HFFc6 (cell line): ENCODE results near the gene TMEM201. TPM values are rescaled to one million over a fixed set of nuclear protein-coding genes. Genes with fewer than 3 reads are reported as not detected.

Source experiments
- DNase-seq: peaks from one replicate; pipeline ENCODE4 v3.0.0-alpha.2; 2018
- H3K27ac Mint-ChIP-seq: 2 replicates; pipeline ENCODE4 v1.8.0; 2020; ENCODE audit warnings: mild to moderate bottlenecking, mixed read lengths
- H3K27me3 Mint-ChIP-seq: 2 replicates; pipeline ENCODE4 v1.8.0; 2021; ENCODE audit warnings: mild to moderate bottlenecking, moderate library complexity, mixed read lengths; ENCODE audit not compliant: insufficient read depth
- H3K36me3 Mint-ChIP-seq: 2 replicates; pipeline ENCODE4 v1.8.0; 2021; ENCODE audit warnings: low read depth, mixed read lengths
- H3K4me1 Mint-ChIP-seq: 2 replicates; pipeline ENCODE4 v1.8.0; 2020; ENCODE audit warnings: low read depth, mixed read lengths
- H3K4me3 Mint-ChIP-seq: 2 replicates; pipeline ENCODE4 v1.8.0; 2020; ENCODE audit warnings: mild to moderate bottlenecking, moderate library complexity, mixed read lengths
- H3K9me3 Mint-ChIP-seq: 2 replicates; pipeline ENCODE4 v1.8.0; 2020; ENCODE audit warnings: mild to moderate bottlenecking, mixed read lengths
- total RNA-seq, 6 experiments: library from RNA; stranded (reverse); fragmentation: NEBNext Ultra II Directional; extraction: Animal tissue kit (Norgen Biotek cat#: 25700); gene quantifications; 2 replicates in 1 of 6; 3 replicates in 5 of 6; pipeline ENCODE4 v1.2.3, GENCODE V29; 2021
- TF ChIP-seq, protein P1 (sequence below): fragments of 200-600 bp; sonication (generic); IDR thresholded peaks from 2 replicates; pipeline ENCODE4 v1.5.0; 2021; ENCODE audit warnings: antibody characterized with exemption, mild to moderate bottlenecking

TMEM201 gene
- total RNA-seq, 6 experiments from 2014 or later = 10.5 to 14.0 (median 11.2) TPM

DNA sequence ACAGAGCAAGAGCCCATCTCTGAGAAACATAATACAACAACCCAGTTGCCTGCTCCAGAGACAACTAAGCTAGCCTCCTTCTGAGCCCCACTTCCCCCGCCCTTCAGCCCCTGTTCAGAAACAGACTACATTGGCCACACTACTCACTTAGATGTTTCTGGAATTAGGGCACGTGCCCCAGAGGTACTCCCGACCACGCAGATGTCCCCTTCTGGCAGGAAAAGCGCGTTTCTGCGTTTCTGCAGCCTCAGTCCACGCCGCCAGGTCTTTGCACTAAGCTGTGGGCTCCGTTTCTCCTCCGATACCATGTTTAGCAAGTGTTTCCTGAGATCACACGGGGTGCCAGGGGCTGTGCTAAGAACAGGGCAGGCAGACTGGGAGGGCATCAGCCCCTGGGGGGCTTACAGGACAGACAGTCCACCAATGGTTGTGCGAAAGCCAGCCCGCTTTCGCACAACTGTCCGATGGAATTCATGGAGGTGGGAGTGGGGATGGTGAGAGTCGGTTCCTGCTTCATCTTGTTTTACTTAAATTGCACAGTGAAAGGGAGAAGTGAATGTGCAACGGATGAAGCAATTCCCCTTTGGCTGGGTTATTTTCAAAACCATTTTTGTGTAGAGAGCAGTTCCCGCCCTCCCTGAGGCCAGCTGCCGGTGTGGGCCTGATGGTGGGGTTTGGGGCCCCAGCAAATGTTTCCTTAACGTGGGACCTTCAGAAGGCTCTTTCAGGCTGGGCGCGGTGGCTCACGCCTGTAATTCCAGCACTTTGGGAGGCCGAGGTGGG lies 65.5 kb downstream of the TMEM201 start:
- TF ChIP-seq, protein P1, sequence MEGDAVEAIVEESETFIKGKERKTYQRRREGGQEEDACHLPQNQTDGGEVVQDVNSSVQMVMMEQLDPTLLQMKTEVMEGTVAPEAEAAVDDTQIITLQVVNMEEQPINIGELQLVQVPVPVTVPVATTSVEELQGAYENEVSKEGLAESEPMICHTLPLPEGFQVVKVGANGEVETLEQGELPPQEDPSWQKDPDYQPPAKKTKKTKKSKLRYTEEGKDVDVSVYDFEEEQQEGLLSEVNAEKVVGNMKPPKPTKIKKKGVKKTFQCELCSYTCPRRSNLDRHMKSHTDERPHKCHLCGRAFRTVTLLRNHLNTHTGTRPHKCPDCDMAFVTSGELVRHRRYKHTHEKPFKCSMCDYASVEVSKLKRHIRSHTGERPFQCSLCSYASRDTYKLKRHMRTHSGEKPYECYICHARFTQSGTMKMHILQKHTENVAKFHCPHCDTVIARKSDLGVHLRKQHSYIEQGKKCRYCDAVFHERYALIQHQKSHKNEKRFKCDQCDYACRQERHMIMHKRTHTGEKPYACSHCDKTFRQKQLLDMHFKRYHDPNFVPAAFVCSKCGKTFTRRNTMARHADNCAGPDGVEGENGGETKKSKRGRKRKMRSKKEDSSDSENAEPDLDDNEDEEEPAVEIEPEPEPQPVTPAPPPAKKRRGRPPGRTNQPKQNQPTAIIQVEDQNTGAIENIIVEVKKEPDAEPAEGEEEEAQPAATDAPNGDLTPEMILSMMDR = no peak
- Mint-ChIP-seq H3K9me3 (no peaks in the 10 kb centered on the region), H3K27ac (no peak overlapping the region), H3K4me3 (no peak overlapping the region), H3K4me1 (peaks cover 6% of the 10 kb centered on the region), H3K36me3 (no peaks in the 10 kb centered on the region), H3K27me3 (peaks cover 19% of the 10 kb centered on the region)
- DNase-seq = no peak

DNA sequence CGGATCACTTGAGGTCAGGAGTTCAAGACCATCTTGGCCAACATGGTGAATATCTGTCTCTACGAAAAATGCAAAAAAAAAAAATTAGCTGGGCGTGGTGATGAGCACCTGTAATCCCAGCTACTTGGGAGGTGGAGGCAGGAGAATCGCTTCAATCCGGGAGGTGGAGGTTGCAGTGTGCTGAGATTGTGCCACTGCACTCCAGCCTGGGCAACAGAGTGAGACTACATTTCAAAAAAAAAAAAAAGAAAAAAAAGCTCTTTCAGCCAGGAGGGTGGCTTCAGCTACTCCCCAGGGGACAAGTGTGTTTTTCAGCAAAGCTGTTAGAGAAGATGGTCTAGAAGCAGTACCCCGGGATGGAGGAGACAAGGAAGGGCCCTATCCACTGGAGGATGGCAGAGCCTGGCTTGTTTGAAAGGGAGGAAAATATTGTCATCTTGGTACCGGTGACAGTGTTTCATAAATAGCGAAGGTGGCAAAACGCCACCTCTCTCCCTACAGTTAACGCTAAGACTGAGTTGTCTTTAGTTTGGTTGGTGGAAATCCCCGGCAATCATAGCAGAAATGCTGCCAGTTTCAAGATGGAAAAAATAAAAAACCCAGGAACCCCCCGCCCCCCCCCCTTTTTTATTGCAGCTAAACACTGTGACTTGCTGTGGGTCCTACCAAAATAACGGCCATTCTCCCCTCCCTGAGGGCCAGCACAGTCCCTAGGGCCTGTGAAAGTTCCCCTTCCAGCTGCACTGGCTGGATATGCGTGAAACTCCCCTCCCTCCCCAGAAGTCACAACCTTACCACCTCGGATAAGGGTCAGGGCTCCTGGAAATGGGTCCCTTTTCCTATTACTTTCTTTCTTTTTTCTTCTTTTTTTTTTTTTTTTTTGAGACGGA lies 66.4 kb downstream of the TMEM201 start:
- Mint-ChIP-seq H3K9me3 (no peaks in the 10 kb centered on the region), H3K36me3 (no peaks in the 10 kb centered on the region), H3K27ac (no peak overlapping the region), H3K27me3 (peaks cover 12% of the 10 kb centered on the region), H3K4me1 (peaks cover 14% of the 10 kb centered on the region), H3K4me3 (no peak overlapping the region)
- TF ChIP-seq, protein P1 = no peak
- DNase-seq = no peak

DNA sequence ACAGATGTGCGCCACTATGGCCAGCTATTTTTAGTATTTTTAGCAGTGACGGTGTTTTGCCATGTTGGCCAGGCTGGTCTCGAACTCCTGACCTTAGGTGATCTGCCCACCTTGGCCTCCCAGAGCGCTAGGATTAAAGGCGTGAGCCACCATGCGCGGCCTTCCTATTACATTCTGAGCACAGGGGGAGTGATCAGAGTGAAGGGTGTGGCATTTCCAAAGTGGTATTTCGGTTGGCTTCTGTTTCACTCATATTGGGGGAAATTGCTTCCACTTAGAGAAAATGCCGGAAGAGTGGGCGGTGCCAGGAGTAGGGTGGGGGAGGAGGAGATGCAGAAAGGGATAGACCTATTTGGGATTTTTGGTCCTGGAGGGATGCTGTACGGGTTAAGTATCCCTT lies 67.1 kb downstream of the TMEM201 start:
- TF ChIP-seq, protein P1 = no peak
- no peak for DNase-seq
- Mint-ChIP-seq H3K9me3 (no peaks in the 10 kb centered on the region), H3K27me3 (peaks cover 6% of the 10 kb centered on the region; the same call in 1 of the 2 replicates), H3K4me3 (no peak overlapping the region), H3K36me3 (no peaks in the 10 kb centered on the region), H3K27ac (no peak overlapping the region), H3K4me1 (peaks cover 18% of the 10 kb centered on the region)

DNA sequence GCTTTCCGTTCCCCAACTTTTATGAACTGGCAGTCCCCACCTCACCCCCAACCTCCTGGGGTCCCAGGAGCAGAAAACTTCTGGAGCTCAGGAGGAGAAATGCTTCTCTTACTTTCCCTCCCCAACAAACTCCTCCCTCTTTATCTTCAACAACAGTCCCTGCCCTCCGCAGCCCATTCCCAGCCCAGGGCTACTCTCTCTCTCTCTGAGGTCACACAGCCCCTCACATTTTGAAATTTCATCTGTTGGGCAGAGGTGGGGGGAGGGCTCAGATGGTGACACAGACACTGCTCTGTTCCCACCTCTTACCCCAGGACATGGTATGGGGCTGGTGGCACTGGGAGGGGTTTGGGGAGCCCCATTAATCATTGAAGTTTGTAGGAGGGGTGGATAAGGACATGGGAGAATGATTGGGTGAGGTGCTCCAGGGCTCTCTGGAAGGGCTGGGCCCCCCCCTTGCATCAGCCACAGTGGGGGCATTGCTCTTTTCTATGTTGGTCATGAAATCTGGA lies 68.9 kb downstream of the TMEM201 start:
- H3K9me3 Mint-ChIP-seq = no peaks in the 10 kb centered on the region
- no peak overlapping the region for H3K4me3 Mint-ChIP-seq
- H3K27ac Mint-ChIP-seq = no peak overlapping the region
- TF ChIP-seq, protein P1 = no peak
- H3K27me3 Mint-ChIP-seq = peaks cover under 1% of the 10 kb centered on the region
- no peaks in the 10 kb centered on the region for H3K36me3 Mint-ChIP-seq
- DNase-seq = no peak
- H3K4me1 Mint-ChIP-seq = peaks cover 13% of the 10 kb centered on the region

DNA sequence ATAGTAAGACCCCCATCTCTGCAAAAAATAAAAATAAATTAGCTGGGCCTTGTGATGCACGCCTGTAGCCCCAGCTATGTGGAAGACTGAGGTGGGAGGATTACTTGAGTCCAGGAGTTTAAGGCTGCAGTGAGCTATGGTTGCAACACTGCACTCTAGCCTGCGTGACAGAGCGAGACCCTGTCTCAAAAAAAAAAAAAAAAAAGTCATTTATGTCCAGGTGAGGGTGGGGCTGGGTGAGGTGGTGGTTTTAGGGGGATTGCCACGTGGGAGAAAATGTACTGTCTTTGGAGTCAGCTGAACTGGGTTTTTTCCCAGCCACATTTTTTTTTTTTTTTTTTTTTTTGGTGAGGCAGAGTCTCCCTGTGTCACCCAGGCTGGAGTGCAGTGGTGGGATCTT lies 69.5 kb downstream of the TMEM201 start:
- TF ChIP-seq, protein P1 = no peak
- Mint-ChIP-seq H3K4me3 (no peak overlapping the region), H3K36me3 (no peaks in the 10 kb centered on the region), H3K9me3 (no peaks in the 10 kb centered on the region), H3K27ac (no peak overlapping the region), H3K4me1 (peaks cover 13% of the 10 kb centered on the region), H3K27me3 (peaks cover 2% of the 10 kb centered on the region)
- no peak for DNase-seq
